Thyroid gland (tissue), 4 donors: ENCODE results near the gene SPAG17.
"Not testable (repeated sequence)": the region's sequence is repeated elsewhere in the genome, so short reads cannot be mapped to it uniquely, and the experiment has no call there.

Source experiments
- CTCF ChIP-seq, 6 experiments: fragments of 200-600 bp in 3 of 6; fragments of 450-650 bp in 3 of 6; sonication (generic) in 3 of 6; IDR thresholded peaks; one replicate each; pipeline ENCODE4 v1.5.1; 2016 to 2019; ENCODE audit warnings: antibody characterized with exemption in 6 of 6, mild to moderate bottlenecking in 2 of 6, inconsistent platforms in 1 of 6, moderate library complexity in 1 of 6
- POLR2A ChIP-seq, 2 donors: fragments of 450-650 bp; IDR thresholded peaks; one replicate each; pipeline ENCODE4 v1.6.1; 2017; ENCODE audit warnings: antibody characterized with exemption in 2 of 2, mild to moderate bottlenecking in 2 of 2, moderate library complexity in 1 of 2

GRCh38 chr1:117922717-117923116 is 262.3 kb downstream of the SPAG17 start:
- TF ChIP-seq POLR2A, CTCF (IDR thresholded peaks at IDR 0.05): not testable (repeated sequence)
